ENCODE data around the gene PLXNA4. TPM values are rescaled to one million over a fixed set of nuclear protein-coding genes. Genes with fewer than 3 reads are reported as not detected.

Gene PLXNA4
- total and polyA plus RNA-seq, 7 experiments from 2014 or later: 0.05 to 31.6 (median 1.1) TPM

DNA sequence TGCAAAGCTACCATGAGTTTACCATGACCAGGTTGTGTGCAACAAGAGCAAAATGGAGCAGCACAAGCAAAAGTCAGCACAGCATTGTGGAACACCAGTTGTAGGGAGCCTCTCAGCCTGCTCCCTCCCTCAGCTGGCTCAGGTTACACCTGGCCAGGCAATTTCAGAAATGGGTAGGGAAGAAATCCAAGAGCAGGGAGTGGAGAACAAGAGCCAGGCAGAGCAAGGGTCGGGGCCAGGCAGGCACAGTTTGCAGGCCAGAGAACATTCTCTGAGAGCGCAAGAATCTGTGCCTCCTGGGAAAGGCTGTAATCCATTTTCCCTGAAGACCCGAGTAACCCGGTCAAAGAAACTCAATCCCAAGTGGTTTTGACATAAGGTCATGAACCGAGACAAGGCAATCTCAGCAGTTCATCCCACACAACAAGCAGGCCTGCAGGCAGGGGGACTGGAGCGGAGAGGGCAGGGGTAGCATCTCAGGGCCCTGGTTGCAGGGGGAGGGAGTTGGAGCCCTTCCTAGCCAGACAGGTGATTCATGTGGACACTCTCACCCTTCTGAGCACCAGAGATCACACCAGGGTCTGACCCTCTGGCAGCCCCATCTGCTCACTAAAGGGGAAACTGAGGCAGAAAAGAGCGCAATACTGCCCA is 258.4 kb downstream of the PLXNA4 start:
- POLR2A ChIA-PET: no interaction called here
- H3K36me3 Mint-ChIP-seq: peaks cover 0 to 5% (median 0%) of the 10 kb centered on the region in 5 donors
- H3K27ac Mint-ChIP-seq: peak overlapping the region in 1 of 9 donors; percentile 76
- no peak overlapping the region for H3K4me3 ChIP-seq (ENCODE audit: low read length)
- no peaks in the 10 kb centered on the region for H3K9me3 ChIP-seq (ENCODE audit: control insufficient read depth in 2 of 3, low read length in 3 of 3)
- peaks cover 0 to 8% (median 4%) of the 10 kb centered on the region in 11 donors for H3K9me3 Mint-ChIP-seq
- H3K4me1 Mint-ChIP-seq: peaks cover 4 to 23% (median 15%) of the 10 kb centered on the region in 7 donors
- no peak for ATAC-seq
- peaks cover 0 to 8% of the 10 kb centered on the region in 2 donors for H3K4me1 ChIP-seq (ENCODE audit: control insufficient read depth in 2 of 2, insufficient read depth in 2 of 2, low read length in 2 of 2)
- H3K27me3 ChIP-seq (ENCODE audit: control insufficient read depth in 2 of 2, insufficient read depth in 2 of 2, low read length in 2 of 2): no peaks in the 10 kb centered on the region
- peak overlapping the region in 1 of 10 donors; percentile 40 for H3K4me3 Mint-ChIP-seq
- no peak overlapping the region for H3K27ac ChIP-seq (ENCODE audit: low read depth, low read length)
- H3K36me3 ChIP-seq (ENCODE audit: control insufficient read depth in 2 of 3, insufficient read depth in 3 of 3, low read length in 3 of 3): no peaks in the 10 kb centered on the region
- intact Hi-C loops (cut with micrococcal nuclease): loop anchor here (1.0 to 2.0 kb wide), 4 partner anchors 76 to 1117 kb away; no protein-coding TSS in a partner anchor
- H3K27me3 Mint-ChIP-seq: peaks cover 40 to 51% (median 42%) of the 10 kb centered on the region in 5 donors
- CTCF ChIA-PET: interaction anchor here (1.5 to 6.3 kb wide), 2 partner anchors 77 to 262 kb away, joined by 7 to 75 read pairs; no protein-coding TSS in a partner anchor
- DNase-seq: no peak

- POLR2A ChIA-PET: no interaction called here
- Mint-ChIP-seq H3K9me3 (peaks cover 0 to 5% (median 4%) of the 10 kb centered on the region in 11 donors), H3K4me1 (peaks cover 0 to 16% (median 5%) of the 10 kb centered on the region in 7 donors), H3K4me3 (no peak overlapping the region), H3K36me3 (peaks cover 0 to 5% (median 0%) of the 10 kb centered on the region in 5 donors), H3K27me3 (peaks cover 26 to 45% (median 30%) of the 10 kb centered on the region in 5 donors), H3K27ac (no peak overlapping the region)
- DNase-seq: no peak
- Histone ChIP-seq H3K27me3 (ENCODE audit: control insufficient read depth in 2 of 2, insufficient read depth in 2 of 2, low read length in 2 of 2) (no peaks in the 10 kb centered on the region), H3K36me3 (ENCODE audit: control insufficient read depth in 2 of 3, insufficient read depth in 3 of 3, low read length in 3 of 3) (no peaks in the 10 kb centered on the region), H3K27ac (ENCODE audit: low read depth, low read length) (no peak overlapping the region), H3K9me3 (ENCODE audit: control insufficient read depth in 2 of 3, low read length in 3 of 3) (no peaks in the 10 kb centered on the region), H3K4me1 (ENCODE audit: control insufficient read depth in 2 of 2, insufficient read depth in 2 of 2, low read length in 2 of 2) (no peaks in the 10 kb centered on the region), H3K4me3 (ENCODE audit: low read length) (no peak overlapping the region)
- no peak for ATAC-seq
- intact Hi-C loops (cut with micrococcal nuclease): no loop called here
- CTCF ChIA-PET: interaction anchor here (0.8 kb wide), 1 partner anchor 831 kb away, joined by 3 read pairs; no protein-coding TSS in a partner anchor
These were observed 263.7 kb downstream of the PLXNA4 start for GRCh38 chr7:132312531-132313055.

- peaks cover 0 to 2% (median under 1%) of the 10 kb centered on the region in 11 donors for H3K9me3 Mint-ChIP-seq
- H3K27me3 Mint-ChIP-seq: peaks cover 18 to 42% (median 27%) of the 10 kb centered on the region in 5 donors
- H3K4me1 Mint-ChIP-seq: peaks cover 0 to 16% (median 2%) of the 10 kb centered on the region in 7 donors
- H3K27ac Mint-ChIP-seq: no peak overlapping the region
- peaks cover 0 to 2% (median 0%) of the 10 kb centered on the region in 5 donors for H3K36me3 Mint-ChIP-seq
- no peaks in the 10 kb centered on the region for H3K27me3 ChIP-seq (ENCODE audit: control insufficient read depth in 2 of 2, insufficient read depth in 2 of 2, low read length in 2 of 2)
- H3K4me3 ChIP-seq (ENCODE audit: low read length): no peak overlapping the region
- intact Hi-C loops (cut with micrococcal nuclease): no loop called here
- H3K36me3 ChIP-seq (ENCODE audit: control insufficient read depth in 2 of 3, insufficient read depth in 3 of 3, low read length in 3 of 3): no peaks in the 10 kb centered on the region
- CTCF ChIA-PET: no interaction called here
- H3K9me3 ChIP-seq (ENCODE audit: control insufficient read depth in 2 of 3, low read length in 3 of 3): no peaks in the 10 kb centered on the region
- ATAC-seq: no peak
- DNase-seq: no peak
- no peaks in the 10 kb centered on the region for H3K4me1 ChIP-seq (ENCODE audit: control insufficient read depth in 2 of 2, insufficient read depth in 2 of 2, low read length in 2 of 2)
- POLR2A ChIA-PET: no interaction called here
- no peak overlapping the region for H3K27ac ChIP-seq (ENCODE audit: low read depth, low read length)
- no peak overlapping the region for H3K4me3 Mint-ChIP-seq
These were observed 264.5 kb downstream of the PLXNA4 start for GRCh38 chr7:132311733-132312132.

DNA sequence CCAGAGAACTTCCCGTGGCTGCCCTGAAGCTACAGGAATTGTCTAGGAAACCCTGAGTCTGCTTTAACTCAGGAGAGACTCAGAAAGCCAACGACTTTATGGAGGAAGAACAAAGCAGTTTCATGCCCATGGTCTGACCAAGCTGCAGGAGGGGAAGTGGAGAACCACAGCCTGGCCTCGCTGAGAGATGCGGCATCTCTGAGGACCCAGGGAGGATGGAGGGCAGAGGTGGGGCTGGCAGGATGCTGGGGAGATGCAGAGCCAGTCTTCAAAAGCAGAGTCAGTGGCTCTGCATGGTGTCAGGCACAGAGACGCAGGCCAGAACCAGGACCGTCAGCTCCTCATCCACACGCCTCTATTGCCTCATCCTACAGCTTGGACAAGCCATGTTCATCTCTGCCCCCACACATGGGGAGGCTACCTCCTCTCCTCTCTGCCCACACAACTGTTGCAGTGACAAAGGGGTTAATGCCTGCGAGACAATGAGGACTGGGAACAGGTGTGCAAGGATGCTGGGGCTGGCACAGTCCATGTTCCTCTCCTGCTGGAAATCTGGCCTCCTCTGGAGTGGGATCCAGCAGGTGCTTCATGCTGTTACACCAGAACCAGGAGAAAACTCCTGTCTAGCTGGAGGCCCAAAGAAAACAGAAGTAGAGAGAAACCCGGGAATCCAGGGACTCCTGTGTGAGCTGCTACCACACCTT is 267.0 kb downstream of the PLXNA4 start:
- DNase-seq: no peak
- Histone ChIP-seq H3K9me3 (ENCODE audit: control insufficient read depth in 2 of 3, low read length in 3 of 3) (no peaks in the 10 kb centered on the region), H3K4me3 (ENCODE audit: low read length) (no peak overlapping the region), H3K4me1 (ENCODE audit: control insufficient read depth in 2 of 2, insufficient read depth in 2 of 2, low read length in 2 of 2) (no peaks in the 10 kb centered on the region), H3K36me3 (ENCODE audit: control insufficient read depth in 2 of 3, insufficient read depth in 3 of 3, low read length in 3 of 3) (no peaks in the 10 kb centered on the region), H3K27ac (ENCODE audit: low read depth, low read length) (no peak overlapping the region), H3K27me3 (ENCODE audit: control insufficient read depth in 2 of 2, insufficient read depth in 2 of 2, low read length in 2 of 2) (no peaks in the 10 kb centered on the region)
- H3K27ac Mint-ChIP-seq: no peak overlapping the region
- H3K36me3 Mint-ChIP-seq: no peaks in the 10 kb centered on the region
- peaks cover 0 to 11% (median 0%) of the 10 kb centered on the region in 7 donors for H3K4me1 Mint-ChIP-seq
- no peaks in the 10 kb centered on the region for H3K9me3 Mint-ChIP-seq
- intact Hi-C loops (cut with micrococcal nuclease): no loop called here
- no peak for ATAC-seq
- POLR2A ChIA-PET: no interaction called here
- CTCF ChIA-PET: no interaction called here
- H3K27me3 Mint-ChIP-seq: peaks cover 11 to 29% (median 25%) of the 10 kb centered on the region in 5 donors
- H3K4me3 Mint-ChIP-seq: no peak overlapping the region

GRCh38 chr7:132307465-132307864 is 268.8 kb downstream of the PLXNA4 start:
- Histone ChIP-seq H3K9me3 (ENCODE audit: control insufficient read depth in 2 of 3, low read length in 3 of 3) (no peaks in the 10 kb centered on the region), H3K36me3 (ENCODE audit: control insufficient read depth in 2 of 3, insufficient read depth in 3 of 3, low read length in 3 of 3) (no peaks in the 10 kb centered on the region), H3K4me3 (ENCODE audit: low read length) (no peak overlapping the region), H3K27me3 (ENCODE audit: control insufficient read depth in 2 of 2, insufficient read depth in 2 of 2, low read length in 2 of 2) (no peaks in the 10 kb centered on the region), H3K4me1 (ENCODE audit: control insufficient read depth in 2 of 2, insufficient read depth in 2 of 2, low read length in 2 of 2) (no peaks in the 10 kb centered on the region), H3K27ac (ENCODE audit: low read depth, low read length) (no peak overlapping the region)
- no peak for DNase-seq
- intact Hi-C loops (cut with micrococcal nuclease): no loop called here
- ATAC-seq: no peak
- Mint-ChIP-seq H3K4me3 (no peak overlapping the region), H3K27ac (no peak overlapping the region), H3K27me3 (peaks cover 11 to 23% (median 16%) of the 10 kb centered on the region in 5 donors), H3K4me1 (peaks cover 0 to 11% (median 0%) of the 10 kb centered on the region in 7 donors), H3K36me3 (no peaks in the 10 kb centered on the region), H3K9me3 (peaks cover 0 to 3% (median 0%) of the 10 kb centered on the region in 11 donors)
- ChIA-PET POLR2A (no interaction called here), CTCF (no interaction called here)

DNA sequence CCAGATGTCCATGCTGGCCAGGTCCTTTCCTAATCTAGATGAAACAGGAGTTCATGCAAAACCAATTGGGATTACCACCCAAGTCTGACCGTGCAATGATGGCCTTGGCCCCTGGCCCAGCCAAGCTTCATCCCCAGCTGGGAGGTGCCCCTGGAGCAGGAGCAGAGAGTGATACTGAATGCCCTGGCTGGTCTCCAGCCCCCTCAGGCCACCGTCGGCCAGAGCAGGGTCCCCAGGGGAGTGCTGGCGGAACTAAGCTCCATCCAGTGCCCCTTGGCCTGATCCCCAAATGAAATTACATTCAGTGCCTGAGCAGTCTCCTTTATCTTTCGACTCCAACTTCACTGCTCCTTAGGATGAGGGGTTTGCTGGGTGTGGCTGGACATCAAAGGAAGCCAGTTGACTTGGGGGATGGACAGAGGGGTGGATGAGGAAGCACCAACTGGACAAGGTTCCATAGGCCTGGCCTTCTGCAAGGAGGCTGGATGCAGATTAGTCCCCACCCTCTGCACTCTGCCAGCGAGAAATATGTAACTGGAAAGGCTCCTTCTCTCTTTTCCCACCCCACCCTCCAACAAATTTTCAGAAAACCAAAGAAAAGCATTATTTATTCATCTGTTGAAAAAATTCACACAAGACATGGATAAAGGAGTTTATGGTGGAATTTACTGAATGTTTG is 275.5 kb downstream of the PLXNA4 start:
- ChIA-PET CTCF (no interaction called here), POLR2A (no interaction called here)
- intact Hi-C loops (cut with micrococcal nuclease): no loop called here
- no peaks in the 10 kb centered on the region for H3K9me3 ChIP-seq (ENCODE audit: control insufficient read depth in 2 of 3, low read length in 3 of 3)
- Mint-ChIP-seq H3K36me3 (no peaks in the 10 kb centered on the region), H3K27ac (no peak overlapping the region), H3K4me3 (no peak overlapping the region), H3K4me1 (peaks cover 0 to 4% (median 0%) of the 10 kb centered on the region in 7 donors), H3K27me3 (peaks cover 0 to 4% (median 0%) of the 10 kb centered on the region in 5 donors), H3K9me3 (peaks cover 0 to 3% (median 0%) of the 10 kb centered on the region in 11 donors)
- no peak overlapping the region for H3K27ac ChIP-seq (ENCODE audit: low read depth, low read length)
- DNase-seq: no peak
- ATAC-seq: no peak
- H3K27me3 ChIP-seq (ENCODE audit: control insufficient read depth in 2 of 2, insufficient read depth in 2 of 2, low read length in 2 of 2): no peaks in the 10 kb centered on the region
- H3K36me3 ChIP-seq (ENCODE audit: control insufficient read depth in 2 of 3, insufficient read depth in 3 of 3, low read length in 3 of 3): no peaks in the 10 kb centered on the region
- H3K4me3 ChIP-seq (ENCODE audit: low read length): no peak overlapping the region
- no peaks in the 10 kb centered on the region for H3K4me1 ChIP-seq (ENCODE audit: control insufficient read depth in 2 of 2, insufficient read depth in 2 of 2, low read length in 2 of 2)

Measured in naive thymus-derived CD4-positive, alpha-beta T cell (primary cell).